Endothelial cell of umbilical vein (primary cell): ENCODE data around the gene RUNX2.

Experiments
- EZH2 ChIP-seq: IDR thresholded peaks from 2 replicates; pipeline ENCODE4 v1.6.1; 2012; ENCODE audit warnings: borderline replicate concordance, low read depth, mild to moderate bottlenecking, moderate library complexity, low read length, inconsistent platforms; ENCODE audit not compliant: severe bottlenecking
- FOS ChIP-seq: IDR thresholded peaks from 2 replicates; pipeline ENCODE4 v1.6.1; 2011; ENCODE audit warnings: mild to moderate bottlenecking, low read length, moderate library complexity, borderline replicate concordance; ENCODE audit not compliant: insufficient read depth
- GATA2 ChIP-seq: IDR thresholded peaks from 2 replicates; pipeline ENCODE4 v1.7.0; 2011; ENCODE audit warnings: low read depth, mild to moderate bottlenecking, moderate library complexity, mixed read lengths, low read length; ENCODE audit not compliant: insufficient read length, insufficient read depth
- MAX ChIP-seq: IDR thresholded peaks from 2 replicates; pipeline ENCODE4 v1.6.1; 2011; ENCODE audit not compliant: insufficient read depth, insufficient read length
- POLR2A ChIP-seq: IDR thresholded peaks from 2 replicates; pipeline ENCODE4 v1.6.1; 2012; ENCODE audit warnings: low read depth, mild to moderate bottlenecking, control low read depth, low read length
- POLR2AphosphoS5 ChIP-seq: IDR thresholded peaks from 2 replicates; pipeline ENCODE4 v1.6.1; 2012; ENCODE audit warnings: low read depth, mild to moderate bottlenecking, control low read depth, low read length, moderate library complexity; ENCODE audit not compliant: insufficient read depth
- TF ChIP-seq, protein P1 (sequence below), 2 donors: IDR thresholded peaks; 1 replicate in 1 of 2; 2 replicates in 1 of 2; pipeline ENCODE4 v1.5.1; 2011; ENCODE audit warnings: low read length in 2 of 2, mild to moderate bottlenecking in 2 of 2, moderate library complexity in 2 of 2, control low read depth in 1 of 2, inconsistent platforms in 1 of 2, low read depth in 1 of 2; ENCODE audit not compliant: insufficient read depth in 1 of 2; ENCODE audit errors: extremely low read depth in 1 of 2

DNA sequence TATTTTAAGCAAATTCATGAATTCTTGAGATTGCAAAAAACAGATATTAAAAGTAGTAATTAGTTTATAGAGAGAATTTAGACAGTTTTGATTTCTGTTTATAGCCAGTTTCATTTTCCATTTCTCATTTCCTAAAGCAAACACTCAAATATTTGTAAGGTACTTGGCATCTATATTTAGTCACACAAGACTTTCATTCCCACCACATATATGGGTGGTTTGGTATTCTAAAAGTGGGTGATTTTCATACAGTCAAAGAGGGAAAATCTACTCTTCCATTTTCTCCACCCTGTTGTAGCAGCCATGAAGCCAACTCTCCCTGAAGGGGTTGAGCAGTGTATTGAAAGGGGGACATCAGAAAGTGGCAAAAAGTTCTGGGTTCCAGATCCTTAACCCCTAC lies 230.7 kb downstream of the RUNX2 start:
- TF ChIP-seq POLR2AphosphoS5 (no peak), EZH2 (no peak), GATA2 (no peak), POLR2A (no peak), FOS (no peak), MAX (no peak)
- TF ChIP-seq, protein P1, sequence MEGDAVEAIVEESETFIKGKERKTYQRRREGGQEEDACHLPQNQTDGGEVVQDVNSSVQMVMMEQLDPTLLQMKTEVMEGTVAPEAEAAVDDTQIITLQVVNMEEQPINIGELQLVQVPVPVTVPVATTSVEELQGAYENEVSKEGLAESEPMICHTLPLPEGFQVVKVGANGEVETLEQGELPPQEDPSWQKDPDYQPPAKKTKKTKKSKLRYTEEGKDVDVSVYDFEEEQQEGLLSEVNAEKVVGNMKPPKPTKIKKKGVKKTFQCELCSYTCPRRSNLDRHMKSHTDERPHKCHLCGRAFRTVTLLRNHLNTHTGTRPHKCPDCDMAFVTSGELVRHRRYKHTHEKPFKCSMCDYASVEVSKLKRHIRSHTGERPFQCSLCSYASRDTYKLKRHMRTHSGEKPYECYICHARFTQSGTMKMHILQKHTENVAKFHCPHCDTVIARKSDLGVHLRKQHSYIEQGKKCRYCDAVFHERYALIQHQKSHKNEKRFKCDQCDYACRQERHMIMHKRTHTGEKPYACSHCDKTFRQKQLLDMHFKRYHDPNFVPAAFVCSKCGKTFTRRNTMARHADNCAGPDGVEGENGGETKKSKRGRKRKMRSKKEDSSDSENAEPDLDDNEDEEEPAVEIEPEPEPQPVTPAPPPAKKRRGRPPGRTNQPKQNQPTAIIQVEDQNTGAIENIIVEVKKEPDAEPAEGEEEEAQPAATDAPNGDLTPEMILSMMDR (IDR thresholded peaks at IDR 0.05; ENCODE audit: extremely low read depth in 1 of 2, insufficient read depth in 1 of 2, low read depth in 1 of 2, low read length in 2 of 2), result no peak
